Hepatocyte (in vitro differentiated cells): ENCODE data around the gene IKBKE.

Experiments
- CTCF ChIP-seq: fragments of 200-600 bp; sonication (generic); IDR thresholded peaks from 2 replicates; pipeline ENCODE4 v1.5.1; 2016; ENCODE audit warnings: antibody characterized with exemption, mild to moderate bottlenecking; ENCODE audit not compliant: poor library complexity
- EZH2 ChIP-seq: fragments of 200-600 bp; sonication (generic); IDR thresholded peaks from 2 replicates; pipeline ENCODE4 v1.6.1; 2016; ENCODE audit warnings: antibody characterized with exemption, mild to moderate bottlenecking, borderline replicate concordance

DNA sequence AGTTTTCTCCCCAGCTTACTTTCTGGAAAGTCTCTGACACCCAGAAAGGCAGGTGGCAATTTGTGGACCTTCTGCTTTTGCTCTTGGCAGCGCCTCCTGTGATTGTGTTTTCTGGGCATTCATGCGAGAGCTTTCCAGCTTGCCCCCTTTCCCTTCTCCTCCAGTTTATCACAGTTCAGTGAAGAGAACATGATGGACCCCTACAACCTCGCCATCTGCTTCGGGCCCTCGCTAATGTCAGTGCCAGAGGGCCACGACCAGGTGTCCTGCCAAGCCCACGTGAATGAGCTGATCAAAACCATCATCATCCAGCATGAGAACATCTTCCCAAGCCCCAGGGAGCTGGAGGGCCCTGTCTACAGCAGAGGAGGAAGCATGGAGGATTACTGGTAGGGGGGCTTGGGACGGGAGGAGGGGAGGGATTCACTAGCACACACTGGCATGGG, 24.3 kb upstream of the IKBKE start:
- TF ChIP-seq CTCF, result no peak
- no peak for TF ChIP-seq EZH2
